ENCODE results near the gene NANS. TPM values are rescaled to one million over a fixed set of nuclear protein-coding genes. Genes with fewer than 3 reads are reported as not detected.
A peak's percentile ranks its signal among the peaks of the same experiment; 100 is the strongest.

Gene NANS
- total and polyA plus RNA-seq, 2 of the 13 experiments (the other 11 are each of a cell fraction or from before 2014, with no cell fraction given): 86.9 to 203 TPM

GRCh38 chr9:98075332-98075805 is 18.8 kb downstream of the NANS start:
- ChIA-PET CTCF (ENCODE audit: low intra/inter-chr PET ratio, low total read pairs) (interaction anchor here (1.7 to 2.1 kb wide), 2 partner anchors 130 to 188 kb away, joined by 7 to 14 read pairs; no protein-coding TSS in a partner anchor), POLR2A (no interaction called here)
- Histone ChIP-seq H3K79me2 (ENCODE audit: insufficient read depth, low read length) (peaks cover 18% of the 10 kb centered on the region), H3K4me2 (ENCODE audit: low read depth, low read length) (no peak overlapping the region), H3K9ac (ENCODE audit: insufficient read depth, low read depth, low read length) (no peak overlapping the region), H3K4me1 (ENCODE audit: insufficient read depth, low read length) (peaks cover 42% of the 10 kb centered on the region), H4K20me1 (ENCODE audit: insufficient read depth, low read length) (peaks cover 8% of the 10 kb centered on the region; the same call in 1 of the 2 replicates), H3K27ac (ENCODE audit: extremely low read length, insufficient read depth, low read length) (peak overlapping the region; percentile 47), H3K9me3 (ENCODE audit: low read length) (no peaks in the 10 kb centered on the region), H2AFZ (ENCODE audit: low read length) (no peak overlapping the region), H3K4me3 (replicated peaks in 1 of 3; ENCODE audit: insufficient read depth in 1 of 3, low read depth in 2 of 3, low read length in 3 of 3) (no peak overlapping the region), H3K36me3 (replicated peaks in 1 of 2; ENCODE audit: control insufficient read depth in 1 of 2, insufficient read depth in 2 of 2, low read length in 2 of 2) (peaks cover 17 to 34% of the 10 kb centered on the region in 2 experiments), H3K27me3 (ENCODE audit: control insufficient read depth in 1 of 2, insufficient read depth in 2 of 2, low read length in 2 of 2) (no peaks in the 10 kb centered on the region)
- DNase-seq (ENCODE audit: low spot score) (no peak), ATAC-seq (no peak), FAIRE-seq (peak; percentile 8)
- 87% methylated on average over 6 of the region's 6 CpGs for WGBS (ENCODE audit: low lambda C conversion rate)
- intact Hi-C loops (cut with micrococcal nuclease; ENCODE audit: unreplicated experiment) (loop anchor here (2.0 to 5.0 kb wide), 2 partner anchors 19 to 117 kb away; partner anchors contain the start of genes CORO2A and NANS), in situ Hi-C loops (cut with HindIII; ENCODE audit: extremely low pct_ligation_motif_present, low pct_unique_long_range_greater_than_20kb) (no loop called here)
- BruUV-seq (replicated peaks): no TSS peak
- no peak for TF ChIP-seq TCF7 (IDR thresholded peaks at IDR 0.05; ENCODE audit: low read depth)
- no peak for TF ChIP-seq NR0B2 (CRISPR knock-in tag; IDR thresholded peaks at IDR 0.05)
- TF ChIP-seq CBFB (CRISPR knock-in tag; IDR thresholded peaks at IDR 0.05): no peak
- peak; percentile 35; the same call in 1 of the 2 replicates for TF ChIP-seq USF2 (IDR thresholded peaks at IDR 0.05; ENCODE audit: low read depth, low read length)
- TF ChIP-seq USF2 (CRISPR knock-in tag; IDR thresholded peaks at IDR 0.05; ENCODE audit: borderline replicate concordance): no peak
- TF ChIP-seq SKI (IDR thresholded peaks at IDR 0.05; ENCODE audit: partially characterized antibody): no peak
- TF ChIP-seq TBL1XR1 (IDR thresholded peaks at IDR 0.05; ENCODE audit: borderline replicate concordance, low read length, partially characterized antibody): no peak
- TF ChIP-seq ZBTB43 (CRISPR knock-in tag; conservative IDR thresholded peaks at IDR 0.05): no peak
- TF ChIP-seq KAT2B (IDR thresholded peaks at IDR 0.05; ENCODE audit: borderline replicate concordance, low read depth, low read length): peak; percentile 63; the same call in 1 of the 2 replicates
- peak; percentile 92 for TF ChIP-seq PCBP2 (optimal IDR thresholded peaks at IDR 0.05; ENCODE audit: low read depth, low read length, poor library complexity, severe bottlenecking)
- no peak for TF ChIP-seq TOPORS (CRISPR knock-in tag; IDR thresholded peaks at IDR 0.05)
- TF ChIP-seq CREB3 (CRISPR knock-in tag; IDR thresholded peaks at IDR 0.05): no peak
- TF ChIP-seq, protein P1, sequence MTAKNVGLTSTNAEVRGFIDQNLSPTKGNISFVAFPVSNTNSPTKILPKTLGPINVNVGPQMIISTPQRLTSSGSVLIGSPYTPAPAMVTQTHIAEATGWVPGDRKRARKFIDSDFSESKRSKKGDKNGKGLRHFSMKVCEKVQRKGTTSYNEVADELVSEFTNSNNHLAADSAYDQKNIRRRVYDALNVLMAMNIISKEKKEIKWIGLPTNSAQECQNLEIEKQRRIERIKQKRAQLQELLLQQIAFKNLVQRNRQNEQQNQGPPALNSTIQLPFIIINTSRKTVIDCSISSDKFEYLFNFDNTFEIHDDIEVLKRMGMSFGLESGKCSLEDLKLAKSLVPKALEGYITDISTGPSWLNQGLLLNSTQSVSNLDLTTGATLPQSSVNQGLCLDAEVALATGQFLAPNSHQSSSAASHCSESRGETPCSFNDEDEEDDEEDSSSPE (CRISPR knock-in tag; IDR thresholded peaks at IDR 0.05): no peak

Data from HepG2 (cell line).